ENCODE measurements around the gene FOCAD.
"Not testable (repeated sequence)": the region's sequence is repeated elsewhere in the genome, so short reads cannot be mapped to it uniquely, and the experiment has no call there.

FOCAD gene

DNA sequence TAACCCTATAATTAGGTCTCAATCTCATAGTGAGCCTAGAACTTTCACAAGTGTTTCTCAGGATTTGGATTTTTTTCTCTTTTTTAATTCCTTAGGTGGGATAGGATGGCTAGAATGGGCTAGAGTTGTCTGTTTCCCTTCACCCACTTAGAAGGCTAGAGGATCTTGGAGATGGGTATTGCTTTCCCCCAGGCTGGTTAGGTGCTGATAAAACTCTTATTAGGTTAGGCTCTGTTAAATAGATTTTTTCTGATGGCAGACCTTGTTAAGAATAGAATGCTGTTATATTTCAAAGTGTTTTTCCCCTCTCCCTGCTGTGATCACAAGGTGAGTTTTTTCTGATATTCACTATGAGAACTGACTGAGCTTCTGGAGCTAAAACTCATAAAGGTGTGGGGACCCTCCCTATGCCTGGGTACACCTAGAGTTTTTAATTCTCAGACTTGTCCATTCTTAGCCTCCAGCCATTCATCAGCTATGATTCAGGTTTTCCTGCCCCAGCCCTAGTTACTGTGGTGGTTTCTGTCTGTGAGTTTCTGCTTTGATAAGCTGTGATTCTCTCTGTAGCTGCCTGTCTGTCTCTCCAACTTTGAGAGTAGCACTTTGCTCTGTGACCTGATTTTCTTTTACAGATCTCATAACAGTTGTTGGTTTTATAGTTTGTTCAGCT lies 215.0 kb downstream of the FOCAD start:
- no peak for FAIRE-seq

GRCh38 chr9:20903212-20903611 lies 219.2 kb downstream of the FOCAD start:
- no peak for FAIRE-seq

GRCh38 chr9:20904995-20905394 lies 220.9 kb downstream of the FOCAD start:
- no peak for FAIRE-seq

DNA sequence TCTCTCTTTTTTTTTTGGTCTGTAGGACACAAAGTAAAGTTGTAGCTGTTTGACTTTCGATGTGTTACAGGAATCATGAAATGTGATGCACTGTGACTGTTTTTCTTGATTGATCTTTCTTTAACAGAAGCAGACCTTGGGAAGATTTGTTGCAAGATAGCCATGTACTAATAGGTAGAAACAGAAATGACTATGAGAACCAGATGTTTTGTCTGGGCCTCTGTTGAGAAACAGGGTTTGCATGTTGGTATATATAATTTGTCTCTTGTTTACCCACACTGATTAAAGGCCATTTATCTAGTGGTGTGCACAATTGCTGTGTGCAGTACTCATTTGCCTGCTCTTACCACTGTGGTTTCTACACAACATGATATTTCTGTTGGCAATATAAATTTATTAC lies 222.3 kb downstream of the FOCAD start:
- no peak for FAIRE-seq

- FAIRE-seq = no peak
Observed at GRCh38 chr9:20908461-20908860, 224.4 kb downstream of the FOCAD start.

DNA sequence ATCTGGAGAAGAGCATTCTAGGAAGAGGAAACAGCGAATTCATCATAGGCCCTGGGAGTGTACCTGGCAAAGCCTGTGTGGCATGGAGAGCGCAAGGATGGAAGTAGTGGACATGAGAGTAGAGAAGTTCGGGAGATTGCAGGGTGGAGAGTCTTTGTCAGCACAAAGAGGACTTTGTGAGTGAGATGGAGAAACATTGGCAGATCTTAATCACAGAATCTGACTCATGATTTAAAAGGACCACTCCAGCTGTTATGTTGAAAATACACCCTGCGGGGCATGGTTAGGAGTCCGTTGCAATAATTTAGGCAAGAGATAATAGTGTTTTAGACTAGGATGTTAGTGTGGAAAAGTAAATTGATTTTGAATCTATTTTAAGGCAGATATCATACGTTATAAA lies 230.5 kb downstream of the FOCAD start:
- FAIRE-seq = no peak

GRCh38 chr9:20921362-20921761 lies 237.3 kb downstream of the FOCAD start:
- no peak for FAIRE-seq

DNA sequence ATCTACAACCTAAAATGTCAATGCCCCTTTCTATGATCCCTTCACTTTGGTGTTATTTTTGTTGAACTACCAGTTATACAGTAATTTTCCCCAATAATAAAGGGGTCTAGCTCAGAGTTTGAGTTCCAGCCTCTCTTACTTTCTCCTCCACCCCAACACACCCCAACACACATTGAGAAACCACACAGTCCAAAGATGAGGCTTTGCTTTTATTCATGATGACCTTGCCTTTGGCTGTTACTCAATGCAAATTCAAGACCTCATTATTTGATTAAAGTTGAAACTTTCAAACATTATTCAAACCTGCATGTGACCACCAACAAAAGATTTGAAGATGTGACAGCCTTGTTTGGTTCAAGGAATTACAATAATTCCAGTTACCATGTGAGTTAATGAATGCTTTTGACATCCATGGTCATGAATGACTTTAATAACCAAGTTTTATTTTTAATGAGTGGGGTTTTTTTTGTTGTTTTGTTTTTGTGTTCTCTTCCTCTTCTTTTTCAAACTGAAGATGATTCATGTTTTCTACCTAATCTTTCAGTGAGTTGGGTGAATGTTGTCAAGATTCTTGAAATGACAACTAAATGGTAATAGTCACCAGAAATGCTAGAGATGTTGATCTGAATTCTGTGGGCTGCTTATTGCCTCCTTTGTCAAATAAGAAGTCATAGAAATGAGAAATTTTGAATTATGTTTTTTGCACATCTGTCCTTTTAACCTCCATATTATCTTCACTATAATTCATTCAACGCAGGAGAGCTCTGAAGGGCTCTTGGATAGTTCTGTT lies 241.4 kb downstream of the FOCAD start:
- no peak for FAIRE-seq

- FAIRE-seq = no peak
Observed at GRCh38 chr9:20929276-20929675, 245.2 kb downstream of the FOCAD start.

- no peak for FAIRE-seq
Observed at GRCh38 chr9:20930836-20931235, 246.8 kb downstream of the FOCAD start.

DNA sequence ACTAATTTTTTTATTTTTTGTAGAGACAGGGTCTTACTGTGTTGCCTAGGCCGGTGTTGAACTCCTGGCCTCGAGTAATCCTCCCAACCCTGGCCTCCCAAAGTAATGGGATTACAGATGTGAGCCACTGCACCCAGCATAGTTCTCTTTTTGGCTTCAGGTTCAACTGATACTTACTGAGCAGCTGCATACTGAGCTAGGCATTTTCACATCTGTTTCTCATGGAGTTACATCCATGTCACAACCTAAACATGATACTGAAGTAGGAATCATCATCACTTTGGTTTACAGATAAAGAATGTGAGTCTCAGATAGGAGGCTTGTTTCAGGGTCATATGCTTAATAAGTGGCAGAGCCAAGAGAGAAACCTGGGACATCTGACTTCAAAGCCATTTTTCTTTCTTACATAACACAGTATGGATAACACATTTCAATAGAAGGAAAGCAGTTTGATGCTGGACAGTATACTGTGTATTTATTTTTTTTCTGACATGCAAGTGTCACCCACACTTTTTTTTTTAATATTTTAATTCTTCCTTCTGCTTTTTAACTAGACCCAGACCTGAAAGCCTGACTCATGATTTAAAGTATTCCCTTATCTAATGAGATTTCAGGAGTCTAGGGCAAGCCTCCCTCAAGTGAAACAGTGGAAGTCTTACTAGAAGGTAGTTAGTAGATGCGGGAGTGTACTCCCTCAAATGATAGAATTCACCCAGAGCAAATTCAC lies 256.6 kb downstream of the FOCAD start:
- no peak for FAIRE-seq

- peak; percentile 76 for FAIRE-seq
Observed at GRCh38 chr9:20941174-20941690, 257.2 kb downstream of the FOCAD start.

- no peak for FAIRE-seq
Observed at GRCh38 chr9:20944507-20944906, 260.4 kb downstream of the FOCAD start.

GRCh38 chr9:20945269-20945668 lies 261.2 kb downstream of the FOCAD start:
- FAIRE-seq = no peak

- FAIRE-seq = no peak
Observed at GRCh38 chr9:20945856-20946255, 261.8 kb downstream of the FOCAD start.

- FAIRE-seq = no peak
Observed at GRCh38 chr9:20948703-20949102, 264.6 kb downstream of the FOCAD start.

DNA sequence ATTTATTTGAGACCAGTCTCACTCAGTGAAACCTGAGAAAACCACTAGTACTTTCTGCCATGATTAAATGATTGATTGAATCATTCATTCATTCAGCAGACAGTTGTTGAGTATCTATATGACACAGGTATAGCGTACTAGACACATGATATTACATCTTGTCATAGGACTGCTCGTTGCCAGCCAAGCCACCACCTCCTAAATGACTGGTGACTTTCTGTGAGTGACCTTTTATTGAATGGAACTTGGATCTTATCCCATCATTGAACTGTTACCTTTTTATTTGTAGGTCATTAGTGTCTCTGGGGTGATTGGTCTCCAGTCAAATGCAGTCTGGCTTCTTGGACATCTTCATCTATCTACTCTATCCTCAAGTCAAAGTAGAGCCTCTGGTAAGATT lies 266.6 kb downstream of the FOCAD start:
- no peak for FAIRE-seq

GRCh38 chr9:20962536-20963225 lies 278.6 kb downstream of the FOCAD start:
- FAIRE-seq = no peak

DNA sequence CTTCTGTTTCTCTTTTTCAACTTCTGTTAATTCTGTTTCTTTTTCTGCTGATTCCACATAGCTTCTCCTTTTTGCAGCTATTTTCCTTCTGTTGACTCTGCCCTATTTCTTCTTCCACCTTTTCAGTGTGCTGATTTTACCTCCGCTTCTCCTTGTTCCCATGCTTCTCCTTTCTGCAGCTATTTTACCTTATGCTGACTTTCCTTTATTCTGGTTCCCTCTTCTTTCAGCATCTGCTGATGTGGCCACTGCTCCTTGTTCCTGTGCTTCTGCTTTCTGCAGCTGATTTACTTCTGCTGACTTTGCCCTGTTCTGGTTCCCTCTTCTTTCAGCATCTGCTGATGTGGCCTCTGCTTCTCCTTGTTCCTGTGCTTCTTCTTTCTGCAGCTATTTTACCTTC lies 288.6 kb downstream of the FOCAD start:
- no peak for FAIRE-seq

DNA sequence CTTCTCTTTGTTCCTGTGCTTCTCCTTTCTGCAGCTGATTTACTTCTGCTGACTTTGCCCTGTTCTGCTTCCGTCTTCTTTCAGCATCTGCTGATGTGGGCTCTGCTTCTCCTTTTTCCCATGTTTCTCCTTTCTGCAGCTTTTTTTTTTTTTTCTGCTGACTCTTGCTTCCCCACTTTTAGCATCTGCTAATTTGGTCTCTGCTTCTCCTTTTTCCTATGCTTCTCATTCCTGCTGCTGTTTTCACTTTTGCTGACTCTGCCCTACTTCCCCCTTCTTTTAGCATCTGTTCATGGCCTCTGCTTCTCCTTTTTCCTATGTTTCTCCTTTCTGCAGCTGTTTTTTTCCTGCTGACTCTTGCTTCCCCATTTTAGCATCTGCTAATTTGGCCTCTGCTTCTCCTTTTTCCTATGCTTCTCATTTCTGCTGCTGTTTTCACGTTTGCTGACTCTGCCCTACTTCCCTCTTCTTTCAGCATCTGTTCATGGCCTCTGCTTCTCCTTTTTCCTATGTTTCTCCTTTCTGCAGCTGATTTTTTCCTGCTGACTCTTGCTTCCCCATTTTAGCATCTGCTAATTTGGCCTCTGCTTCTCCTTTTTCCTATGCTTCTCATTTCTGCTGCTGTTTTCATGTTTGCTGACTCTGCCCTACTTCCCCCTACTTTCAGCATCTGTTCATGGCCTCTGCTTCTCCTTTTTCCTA lies 289.3 kb downstream of the FOCAD start:
- not testable (repeated sequence) for FAIRE-seq

GRCh38 chr9:20974191-20974938 lies 290.3 kb downstream of the FOCAD start:
- not testable (repeated sequence) for FAIRE-seq

Measured in endometrium (tissue), 2 donors.